Panc1 (cell line): ENCODE data around the gene GBA3. TPM values are rescaled to one million over a fixed set of nuclear protein-coding genes. Genes with fewer than 3 reads are reported as not detected.

Source experiments
- ATAC-seq: fragments of 200-7000 bp; cut with Tn5 transposase; 2 replicates; pipeline ENCODE4 v1.9.1; 2020; ENCODE audit warnings: mild to moderate bottlenecking, moderate library complexity
- BruUV-seq: library from RNA; stranded (reverse); fragments of 400-500 nt; replicated peaks from 2 replicates; lab custom pipeline; 2021; lab: Mats Ljungman, UMichigan
- CTCF ChIA-PET: fragments of 300-600 bp; sonication (Branson Sonifier 250); formaldehyde crosslinking; loops from one replicate; lab custom pipeline; 2022; ENCODE audit warnings: antibody characterized with exemption; lab: Charles Lee
- POLR2A ChIA-PET: fragments of 300-600 bp; sonication (Branson Sonifier 250); formaldehyde crosslinking; loops from one replicate; lab custom pipeline; 2022; ENCODE audit warnings: antibody characterized with exemption; lab: Charles Lee
- DNase-seq: peaks from one replicate; pipeline ENCODE4 v3.0.0-alpha.2; 2010; ENCODE audit warnings: low read depth, low spot score
- H3K27ac ChIP-seq: 2 replicates; pipeline ENCODE4 v1.5.1; 2011; ENCODE audit warnings: mild to moderate bottlenecking, low read length, inconsistent platforms
- H3K27me3 ChIP-seq: fragments of 200-500 bp; sonication (Bioruptor generic); 2 replicates; pipeline ENCODE4 v1.6.0; 2014; ENCODE audit warnings: low read length, inconsistent platforms; ENCODE audit not compliant: control insufficient read depth, insufficient read depth
- H3K36me3 ChIP-seq: fragments of 200-500 bp; sonication (Bioruptor generic); 2 replicates; pipeline ENCODE4 v1.5.1; 2014; ENCODE audit warnings: inconsistent platforms, mild to moderate bottlenecking, low read length, moderate library complexity; ENCODE audit not compliant: control insufficient read depth, insufficient read depth
- H3K4me1 ChIP-seq: 2 replicates; pipeline ENCODE4 v1.5.1; 2011; ENCODE audit warnings: inconsistent platforms, mild to moderate bottlenecking, low read length, moderate library complexity; ENCODE audit not compliant: control insufficient read depth, insufficient read depth
- H3K4me3 ChIP-seq, 2 experiments: 2 replicates each; pipeline ENCODE4 v1.5.1; 2011 to 2012; ENCODE audit warnings: low read depth in 2 of 2, low read length in 2 of 2, mild to moderate bottlenecking in 2 of 2, inconsistent platforms in 1 of 2, moderate library complexity in 1 of 2
- H3K9me3 ChIP-seq: fragments of 200-500 bp; sonication (Bioruptor generic); 2 replicates; pipeline ENCODE4 v1.5.1; 2014; ENCODE audit warnings: low read depth, mild to moderate bottlenecking, inconsistent platforms, low read length, moderate library complexity; ENCODE audit not compliant: control insufficient read depth, insufficient read depth
- CTCF ChIP-seq: fragments of 450-650 bp; IDR thresholded peaks from 2 replicates; pipeline ENCODE4 v1.5.1; 2017; ENCODE audit warnings: mild to moderate bottlenecking
- POLR2AphosphoS5 ChIP-seq: IDR thresholded peaks from 2 replicates; pipeline ENCODE4 v1.6.1; 2012; ENCODE audit warnings: mild to moderate bottlenecking, low read depth, low read length, moderate library complexity
- REST ChIP-seq, 2 experiments: IDR thresholded peaks; 2 replicates each; pipeline ENCODE4 v1.6.1; 2011 to 2012; ENCODE audit warnings: low read depth in 2 of 2, control low read depth in 1 of 2, low read length in 1 of 2, mild to moderate bottlenecking in 1 of 2, moderate library complexity in 1 of 2; ENCODE audit not compliant: insufficient read depth in 1 of 2
- SIN3A ChIP-seq: IDR thresholded peaks from 2 replicates; pipeline ENCODE4 v1.6.1; 2012; ENCODE audit warnings: low read depth, mild to moderate bottlenecking, low read length, moderate library complexity, borderline replicate concordance; ENCODE audit not compliant: insufficient read depth
- TCF7L2 ChIP-seq: IDR thresholded peaks from 2 replicates; pipeline ENCODE4 v1.6.1; 2011; ENCODE audit warnings: mild to moderate bottlenecking, low read depth, low read length, inconsistent platforms
- in situ Hi-C: cut with HindIII; loops from 2 replicates; pipeline ENCODE4 v1.10.0; 2016; ENCODE audit warnings: low sequenced_read_pairs, low pct_unique_long_range_greater_than_20kb
- intact Hi-C: fragments of 100-400 bp; cut with micrococcal nuclease; formaldehyde crosslinking; loops from one replicate; pipeline ENCODE4 v1.10.0; 2022; ENCODE audit not compliant: unreplicated experiment
- total RNA-seq: library from RNA; stranded (reverse); gene quantifications from one replicate; pipeline ENCODE4 v1.2.1, GENCODE V29; 2021; ENCODE audit not compliant: unreplicated experiment

Gene GBA3
- total RNA-seq, 1 experiment from 2014 or later = not detected

DNA sequence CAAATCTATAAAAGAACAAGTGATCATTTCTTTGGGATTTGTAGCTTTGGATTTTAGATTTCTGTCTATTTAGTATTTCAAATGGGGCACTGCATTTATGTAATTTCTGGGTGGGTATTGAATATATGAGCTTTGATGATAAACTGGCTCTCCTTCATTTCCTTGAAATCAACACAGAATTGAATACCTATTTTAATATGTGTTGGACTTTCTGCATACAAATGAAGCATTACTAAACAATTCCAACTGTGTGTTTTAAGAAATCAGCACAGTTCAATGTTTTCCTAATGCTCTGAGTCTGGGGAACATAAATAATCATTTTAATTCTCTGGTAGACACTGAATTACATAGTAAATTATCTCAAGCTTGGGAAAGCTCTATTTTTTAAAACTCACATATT, 42.0 kb upstream of the GBA3 start:
- H3K27ac ChIP-seq = no peak overlapping the region
- intact Hi-C loops (no loop called here), in situ Hi-C loops (no loop called here)
- CTCF ChIA-PET = no interaction called here
- no TSS peak for BruUV-seq
- no peak overlapping the region for H3K4me3 ChIP-seq
- ATAC-seq (no peak), DNase-seq (no peak)
- POLR2A ChIA-PET = no interaction called here
- H3K4me1 ChIP-seq = no peaks in the 10 kb centered on the region
- H3K9me3 ChIP-seq = no peaks in the 10 kb centered on the region
- no peak for TF ChIP-seq POLR2AphosphoS5
- no peak for TF ChIP-seq REST (IDR thresholded peaks at IDR 0.05; ENCODE audit: insufficient read depth in 1 of 2, low read depth in 2 of 2, low read length in 1 of 2)
- TF ChIP-seq TCF7L2 = no peak
- TF ChIP-seq CTCF = no peak
- TF ChIP-seq SIN3A = no peak
- H3K36me3 ChIP-seq = no peaks in the 10 kb centered on the region
- no peaks in the 10 kb centered on the region for H3K27me3 ChIP-seq

DNA sequence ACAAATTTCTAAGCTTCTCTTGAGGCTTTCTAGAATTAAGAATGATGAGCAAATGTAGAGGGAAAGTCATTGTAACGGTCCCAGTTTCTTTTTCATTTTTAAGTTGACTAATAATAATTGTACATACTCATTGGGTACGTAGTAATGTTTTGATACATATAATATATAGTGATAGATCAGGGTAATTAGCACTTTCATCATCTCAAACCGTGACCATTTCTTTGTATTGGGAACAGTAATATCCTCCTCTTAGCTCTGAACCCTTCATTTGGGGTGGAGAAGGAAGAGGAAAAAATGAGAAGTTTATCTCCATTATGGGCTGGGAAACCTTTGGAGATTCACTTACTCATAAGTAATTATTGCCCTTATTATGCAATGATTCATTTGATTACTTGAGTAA, 39.0 kb upstream of the GBA3 start:
- BruUV-seq = no TSS peak
- Histone ChIP-seq H3K27me3 (no peaks in the 10 kb centered on the region), H3K9me3 (no peaks in the 10 kb centered on the region), H3K4me3 (no peak overlapping the region), H3K27ac (no peak overlapping the region), H3K36me3 (no peaks in the 10 kb centered on the region), H3K4me1 (no peaks in the 10 kb centered on the region)
- DNase-seq = no peak
- intact Hi-C loops = no loop called here
- POLR2A ChIA-PET = no interaction called here
- ATAC-seq = no peak
- CTCF ChIA-PET = no interaction called here
- TF ChIP-seq POLR2AphosphoS5 (no peak), TCF7L2 (no peak), REST (IDR thresholded peaks at IDR 0.05; ENCODE audit: insufficient read depth in 1 of 2, low read depth in 2 of 2, low read length in 1 of 2) (no peak), SIN3A (no peak), CTCF (no peak)
- in situ Hi-C loops = no loop called here
